NCI-H1436 treated with DMSO at 0.1 percent for 48 hours (cell line): Measurements from ENCODE around the gene SLC40A1.
"Not testable (repeated sequence)": the region's sequence is repeated elsewhere in the genome, so short reads cannot be mapped to it uniquely, and the experiment has no call there.

Experiments used
- DNase-seq: peaks from one replicate; lab custom pipeline; 2025; lab: John Stamatoyannopoulos, UW

Gene SLC40A1

GRCh38 chr2:189580658-189581353 lies at the start of gene SLC40A1:
TSS of gene SLC40A1 (minus strand) at chr2:189580786. CDS start at chr2:189580460, 326 bp downstream.
- no peak for DNase-seq

- no peak for DNase-seq
Measured at GRCh38 chr2:189629531-189630453, 49.2 kb upstream of the SLC40A1 start.

GRCh38 chr2:189628817-189629530 lies 48.4 kb upstream of the SLC40A1 start:
- no peak for DNase-seq

- DNase-seq: no peak
Measured at GRCh38 chr2:189627789-189628188, 47.2 kb upstream of the SLC40A1 start.

GRCh38 chr2:189625636-189626035 lies 45.0 kb upstream of the SLC40A1 start:
- DNase-seq: no peak

GRCh38 chr2:189624648-189625355 lies 44.2 kb upstream of the SLC40A1 start:
- DNase-seq: no peak

GRCh38 chr2:189623049-189623448 lies 42.5 kb upstream of the SLC40A1 start:
- no peak for DNase-seq

GRCh38 chr2:189621781-189622180 lies 41.2 kb upstream of the SLC40A1 start:
- no peak for DNase-seq

GRCh38 chr2:189618197-189618596 lies 37.6 kb upstream of the SLC40A1 start:
- DNase-seq: no peak

GRCh38 chr2:189614585-189614984 lies 34.0 kb upstream of the SLC40A1 start:
- DNase-seq: no peak

GRCh38 chr2:189613650-189614420 lies 33.2 kb upstream of the SLC40A1 start:
- no peak for DNase-seq

GRCh38 chr2:189613077-189613636 lies 32.6 kb upstream of the SLC40A1 start:
- no peak for DNase-seq

GRCh38 chr2:189610700-189611099 lies 30.1 kb upstream of the SLC40A1 start:
- DNase-seq: no peak

- DNase-seq: no peak
Measured at GRCh38 chr2:189609853-189610252, 29.3 kb upstream of the SLC40A1 start.

GRCh38 chr2:189609423-189609816 lies 28.8 kb upstream of the SLC40A1 start:
- no peak for DNase-seq

- no peak for DNase-seq
Measured at GRCh38 chr2:189608795-189609422, 28.3 kb upstream of the SLC40A1 start.

GRCh38 chr2:189608170-189608569 lies 27.6 kb upstream of the SLC40A1 start:
- no peak for DNase-seq

GRCh38 chr2:189602233-189602632 lies 21.6 kb upstream of the SLC40A1 start:
- no peak for DNase-seq

GRCh38 chr2:189601652-189602051 lies 21.1 kb upstream of the SLC40A1 start:
- not testable (repeated sequence) for DNase-seq

GRCh38 chr2:189601043-189601442 lies 20.5 kb upstream of the SLC40A1 start:
- DNase-seq: no peak
